ENCODE results near the gene ENOX1.

Gene ENOX1

GRCh38 chr13:43744261-43745031 is 42.3 kb downstream of the ENOX1 start:
- DNase-seq (ENCODE audit: low read depth, low spot score): peak; percentile 12

- no peak for DNase-seq (ENCODE audit: low read depth, low spot score)
Measured at GRCh38 chr13:43742911-43743310, 43.9 kb downstream of the ENOX1 start.

- no peak for DNase-seq (ENCODE audit: low read depth, low spot score)
Measured at GRCh38 chr13:43737392-43737923, 49.3 kb downstream of the ENOX1 start.

- DNase-seq (ENCODE audit: low read depth, low spot score): no peak
Measured at GRCh38 chr13:43732726-43733125, 54.0 kb downstream of the ENOX1 start.

- no peak for DNase-seq (ENCODE audit: low read depth, low spot score)
Measured at GRCh38 chr13:43731296-43731695, 55.5 kb downstream of the ENOX1 start.

GRCh38 chr13:43730642-43731041 is 56.1 kb downstream of the ENOX1 start:
- no peak for DNase-seq (ENCODE audit: low read depth, low spot score)

- peak; percentile 2 for DNase-seq (ENCODE audit: low read depth, low spot score)
Measured at GRCh38 chr13:43728421-43728820, 58.4 kb downstream of the ENOX1 start.

- no peak for DNase-seq (ENCODE audit: low read depth, low spot score)
Measured at GRCh38 chr13:43727856-43728255, 58.9 kb downstream of the ENOX1 start.

GRCh38 chr13:43725460-43725859 is 61.3 kb downstream of the ENOX1 start:
- DNase-seq (ENCODE audit: low read depth, low spot score): no peak

GRCh38 chr13:43720780-43721397 is 65.9 kb downstream of the ENOX1 start:
- DNase-seq (ENCODE audit: low read depth, low spot score): no peak

GRCh38 chr13:43698758-43699157 is 88.0 kb downstream of the ENOX1 start:
- DNase-seq (ENCODE audit: low read depth, low spot score): peak; percentile 11

- DNase-seq (ENCODE audit: low read depth, low spot score): no peak
Measured at GRCh38 chr13:43698009-43698408, 88.8 kb downstream of the ENOX1 start.

- DNase-seq (ENCODE audit: low read depth, low spot score): no peak
Measured at GRCh38 chr13:43697323-43697722, 89.4 kb downstream of the ENOX1 start.

- DNase-seq (ENCODE audit: low read depth, low spot score): no peak
Measured at GRCh38 chr13:43694146-43694664, 92.6 kb downstream of the ENOX1 start.

GRCh38 chr13:43693639-43694038 is 93.1 kb downstream of the ENOX1 start:
- DNase-seq (ENCODE audit: low read depth, low spot score): no peak

GRCh38 chr13:43688227-43688907 is 98.4 kb downstream of the ENOX1 start:
- no peak for DNase-seq (ENCODE audit: low read depth, low spot score)

GRCh38 chr13:43687038-43687437 is 99.7 kb downstream of the ENOX1 start:
- DNase-seq (ENCODE audit: low read depth, low spot score): no peak

- DNase-seq (ENCODE audit: low read depth, low spot score): peak; percentile 84
Measured at GRCh38 chr13:43686557-43686956, 100.2 kb downstream of the ENOX1 start.

GRCh38 chr13:43684963-43685725 is 101.6 kb downstream of the ENOX1 start:
- no peak for DNase-seq (ENCODE audit: low read depth, low spot score)

- DNase-seq (ENCODE audit: low read depth, low spot score): no peak
Measured at GRCh38 chr13:43682701-43683100, 104.1 kb downstream of the ENOX1 start.

- DNase-seq (ENCODE audit: low read depth, low spot score): no peak
Measured at GRCh38 chr13:43676320-43676719, 110.5 kb downstream of the ENOX1 start.

Data from astrocyte of the hippocampus (primary cell).